Stimulated activated CD4-positive, alpha-beta T cell treated with anti-CD3 and anti-CD28 coated beads, Interleukin-12 subunit alpha, Interleukin-12 subunit beta, amount 100 ng/mL, for 24 hours (primary cell): Measurements from ENCODE around the gene PCDHB11.
"Not testable (repeated sequence)": the region's sequence is repeated elsewhere in the genome, so short reads cannot be mapped to it uniquely, and the experiment has no call there.

Source experiments
- DNase-seq, 2 experiments: peaks; one replicate each; pipeline ENCODE4 v3.0.0-alpha.2; 2020; ENCODE audit warnings: low read depth in 2 of 2

Gene PCDHB11

DNA sequence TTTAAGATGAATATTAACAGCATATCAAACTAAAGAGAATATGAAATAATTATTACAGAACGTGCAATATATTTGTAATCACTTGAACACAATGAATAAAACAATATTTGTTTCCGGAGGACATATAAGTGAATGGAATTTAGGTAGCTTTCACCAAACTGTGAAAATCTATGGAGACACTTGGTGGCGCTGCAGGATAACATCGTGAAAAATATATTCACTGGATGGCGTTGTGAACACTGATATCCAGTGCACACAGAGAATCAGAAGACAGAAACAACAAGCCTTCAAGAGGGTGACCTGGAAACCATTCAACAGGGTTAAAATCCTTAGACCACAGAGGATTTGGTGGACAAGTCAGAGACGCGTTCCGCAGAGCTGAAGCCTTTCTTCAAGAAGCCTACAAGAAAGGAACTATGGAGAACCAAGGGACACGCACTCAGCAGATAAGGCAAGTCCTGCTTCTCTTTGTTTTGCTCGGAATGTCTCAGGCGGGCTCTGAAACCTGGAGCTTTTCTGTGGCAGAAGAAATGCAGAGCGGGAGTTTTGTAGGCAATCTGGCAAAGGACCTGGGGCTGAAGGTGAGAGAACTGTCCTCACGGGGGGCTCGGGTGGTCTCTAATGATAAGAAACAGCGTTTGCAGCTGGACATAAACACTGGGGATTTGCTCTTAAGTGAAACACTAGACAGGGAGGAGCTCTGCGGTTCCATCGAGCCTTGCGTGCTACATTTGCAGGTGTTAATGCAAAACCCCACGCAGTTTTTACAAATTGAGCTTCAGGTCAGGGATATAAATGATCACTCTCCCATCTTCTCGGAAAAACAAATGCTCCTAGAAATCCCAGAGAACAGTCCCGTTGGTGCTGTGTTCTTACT is at the start of gene PCDHB11:
PCDHB11 (plus strand) TSS at position 269 of the 877 bp plus-strand sequence; CDS start at position 417, 148 bp downstream.
- DNase-seq = no peak

DNA sequence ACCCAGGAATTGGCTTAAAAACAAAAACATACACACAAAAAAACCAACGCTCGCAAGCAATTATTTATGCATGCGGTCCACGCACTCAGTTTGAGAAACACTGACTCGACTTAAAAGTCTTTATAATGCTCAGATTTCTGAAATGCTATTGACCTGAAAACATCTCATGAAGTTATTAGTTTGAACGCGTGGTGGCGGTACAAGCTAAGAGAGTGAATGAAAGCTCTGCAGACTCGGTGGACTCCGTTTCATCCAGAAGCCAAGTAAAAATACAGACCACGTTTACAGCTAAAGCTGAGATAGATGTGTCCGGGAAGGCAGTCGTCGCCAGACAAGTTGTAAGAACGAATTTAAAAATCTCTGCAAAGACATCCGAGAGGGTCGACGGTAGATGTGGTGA is 49.6 kb upstream of the PCDHB11 start, which contains the start of gene PCDHB6:
PCDHB6 (plus strand) TSS at position 246 of the 400 bp plus-strand sequence. CDS start 201 bp downstream, outside the sequence.
- DNase-seq = no peak

DNA sequence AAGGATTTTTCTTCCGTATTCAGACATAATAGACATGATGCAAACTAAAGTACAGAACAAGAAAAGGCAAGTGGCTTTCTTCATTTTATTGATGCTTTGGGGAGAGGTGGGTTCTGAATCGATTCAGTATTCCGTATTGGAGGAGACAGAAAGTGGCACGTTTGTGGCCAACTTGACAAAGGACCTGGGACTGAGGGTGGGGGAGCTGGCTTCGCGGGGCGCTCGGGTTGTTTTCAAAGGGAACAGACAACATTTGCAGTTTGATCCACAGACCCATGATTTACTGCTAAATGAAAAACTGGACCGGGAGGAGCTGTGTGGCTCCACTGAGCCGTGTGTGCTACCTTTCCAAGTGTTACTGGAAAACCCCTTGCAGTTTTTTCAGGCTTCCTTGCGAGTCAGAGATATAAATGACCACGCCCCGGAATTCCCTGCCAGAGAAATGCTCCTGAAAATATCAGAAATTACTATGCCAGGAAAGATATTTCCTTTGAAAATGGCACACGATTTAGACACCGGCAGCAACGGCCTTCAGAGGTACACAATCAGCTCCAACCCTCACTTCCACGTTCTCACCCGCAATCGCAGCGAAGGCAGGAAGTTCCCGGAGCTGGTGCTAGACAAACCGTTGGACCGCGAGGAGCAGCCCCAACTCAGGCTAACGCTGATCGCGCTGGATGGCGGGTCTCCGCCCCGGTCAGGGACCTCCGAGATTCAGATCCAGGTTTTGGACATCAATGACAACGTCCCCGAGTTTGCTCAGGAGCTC is 49.0 kb upstream of the PCDHB11 start:
- DNase-seq = no peak

DNA sequence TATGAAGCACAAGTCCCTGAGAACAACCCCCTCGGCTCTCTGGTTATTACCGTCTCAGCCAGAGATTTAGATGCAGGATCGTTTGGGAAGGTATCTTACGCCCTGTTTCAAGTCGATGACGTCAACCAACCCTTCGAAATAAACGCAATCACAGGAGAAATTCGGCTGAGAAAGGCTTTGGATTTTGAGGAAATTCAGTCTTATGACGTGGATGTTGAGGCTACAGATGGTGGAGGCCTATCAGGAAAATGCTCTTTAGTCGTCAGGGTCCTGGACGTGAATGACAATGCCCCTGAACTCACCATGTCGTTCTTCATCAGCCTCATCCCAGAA is 48.5 kb upstream of the PCDHB11 start:
- DNase-seq = no peak

DNA sequence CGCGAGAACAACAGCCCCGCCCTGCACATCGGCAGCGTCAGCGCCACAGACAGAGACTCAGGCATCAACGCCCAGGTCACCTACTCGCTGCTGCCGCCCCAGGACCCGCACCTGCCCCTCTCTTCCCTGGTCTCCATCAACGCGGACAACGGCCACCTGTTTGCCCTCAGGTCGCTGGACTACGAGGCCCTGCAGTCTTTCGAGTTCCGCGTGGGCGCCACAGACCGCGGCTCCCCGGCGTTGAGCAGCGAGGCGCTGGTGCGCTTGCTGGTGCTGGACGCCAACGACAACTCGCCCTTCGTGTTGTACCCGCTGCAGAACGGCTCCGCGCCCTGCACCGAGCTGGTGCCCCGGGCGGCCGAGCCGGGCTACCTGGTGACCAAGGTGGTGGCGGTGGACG is 47.8 kb upstream of the PCDHB11 start:
- not testable (repeated sequence) for DNase-seq

DNA sequence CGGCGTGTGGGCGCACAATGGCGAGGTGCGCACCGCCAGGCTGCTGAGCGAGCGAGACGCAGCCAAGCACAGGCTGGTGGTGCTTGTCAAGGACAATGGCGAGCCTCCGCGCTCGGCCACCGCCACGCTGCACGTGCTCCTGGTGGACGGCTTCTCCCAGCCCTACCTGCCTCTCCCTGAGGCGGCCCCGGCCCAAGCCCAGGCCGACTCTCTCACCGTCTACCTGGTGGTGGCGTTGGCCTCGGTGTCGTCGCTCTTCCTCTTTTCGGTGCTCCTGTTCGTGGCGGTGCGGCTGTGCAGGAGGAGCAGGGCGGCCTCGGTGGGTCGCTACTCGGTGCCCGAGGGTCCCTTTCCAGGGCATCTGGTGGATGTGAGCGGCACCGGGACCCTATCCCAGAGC is 47.3 kb upstream of the PCDHB11 start:
- DNase-seq = not testable (repeated sequence)

DNA sequence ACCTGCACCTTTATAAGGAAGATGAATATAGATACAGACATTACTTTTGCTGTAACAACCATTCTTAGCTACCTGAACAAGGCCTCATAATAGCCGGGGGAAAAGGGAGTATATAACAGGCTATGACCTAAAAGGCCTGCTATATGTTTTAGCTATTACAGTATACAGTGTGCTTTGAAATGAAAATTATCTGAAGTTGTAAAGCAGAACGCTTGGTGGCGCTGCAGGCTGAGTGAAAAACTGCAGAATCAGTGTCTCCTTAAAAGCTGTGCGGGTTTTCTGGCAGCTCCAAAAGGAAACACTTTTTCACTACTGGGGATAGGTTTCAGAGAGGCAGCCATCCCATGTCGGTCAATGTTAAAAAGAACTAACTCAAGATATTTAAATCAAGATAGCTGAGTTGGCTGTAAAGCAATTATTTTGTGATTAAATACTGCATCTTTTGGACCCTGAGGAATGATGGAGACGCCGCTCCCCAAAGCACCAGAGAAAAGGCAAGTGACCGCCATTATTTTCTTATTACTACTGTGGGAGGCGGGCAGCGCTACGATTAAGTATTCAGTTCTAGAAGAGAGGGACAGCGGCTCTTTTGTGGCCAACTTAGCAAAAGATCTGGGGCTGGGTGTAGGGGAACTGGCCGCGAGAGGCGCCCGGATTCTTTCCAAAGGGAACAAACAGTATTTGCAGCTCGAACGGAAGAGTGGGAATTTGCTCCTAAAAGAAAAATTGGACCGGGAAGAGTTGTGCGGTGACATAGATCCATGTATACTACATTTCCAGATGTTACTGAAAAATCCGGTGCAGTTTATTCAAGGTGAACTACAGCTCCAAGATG is 43.7 kb upstream of the PCDHB11 start:
- no peak for DNase-seq

DNA sequence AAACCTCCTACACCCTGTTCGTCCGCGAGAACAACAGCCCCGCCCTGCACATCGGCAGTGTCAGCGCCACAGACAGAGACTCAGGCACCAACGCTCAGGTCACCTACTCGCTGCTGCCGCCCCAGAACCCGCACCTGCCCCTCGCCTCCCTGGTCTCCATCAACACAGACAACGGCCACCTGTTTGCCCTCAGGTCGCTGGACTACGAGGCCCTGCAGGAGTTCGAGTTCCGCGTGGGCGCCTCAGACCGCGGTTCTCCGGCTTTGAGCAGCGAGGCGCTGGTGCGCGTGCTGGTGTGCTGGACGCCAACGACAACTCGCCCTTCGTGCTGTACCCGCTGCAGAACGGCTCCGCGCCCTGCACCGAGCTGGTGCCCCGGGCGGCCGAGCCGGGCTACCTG is 42.1 kb upstream of the PCDHB11 start:
- DNase-seq = not testable (repeated sequence)

DNA sequence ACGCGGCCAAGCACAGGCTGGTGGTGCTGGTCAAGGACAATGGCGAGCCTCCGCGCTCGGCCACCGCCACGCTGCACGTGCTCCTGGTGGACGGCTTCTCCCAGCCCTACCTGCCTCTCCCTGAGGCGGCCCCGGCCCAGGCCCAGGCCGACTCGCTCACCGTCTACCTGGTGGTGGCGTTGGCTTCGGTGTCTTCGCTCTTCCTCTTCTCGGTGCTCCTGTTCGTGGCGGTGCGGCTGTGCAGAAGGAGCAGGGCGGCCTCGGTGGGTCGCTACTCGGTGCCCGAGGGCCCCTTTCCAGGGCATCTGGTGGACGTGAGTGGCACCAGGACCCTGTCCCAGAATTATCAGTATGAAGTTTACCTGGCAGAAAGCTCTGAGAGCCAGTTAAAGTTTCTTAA is 41.5 kb upstream of the PCDHB11 start:
- not testable (repeated sequence) for DNase-seq

DNA sequence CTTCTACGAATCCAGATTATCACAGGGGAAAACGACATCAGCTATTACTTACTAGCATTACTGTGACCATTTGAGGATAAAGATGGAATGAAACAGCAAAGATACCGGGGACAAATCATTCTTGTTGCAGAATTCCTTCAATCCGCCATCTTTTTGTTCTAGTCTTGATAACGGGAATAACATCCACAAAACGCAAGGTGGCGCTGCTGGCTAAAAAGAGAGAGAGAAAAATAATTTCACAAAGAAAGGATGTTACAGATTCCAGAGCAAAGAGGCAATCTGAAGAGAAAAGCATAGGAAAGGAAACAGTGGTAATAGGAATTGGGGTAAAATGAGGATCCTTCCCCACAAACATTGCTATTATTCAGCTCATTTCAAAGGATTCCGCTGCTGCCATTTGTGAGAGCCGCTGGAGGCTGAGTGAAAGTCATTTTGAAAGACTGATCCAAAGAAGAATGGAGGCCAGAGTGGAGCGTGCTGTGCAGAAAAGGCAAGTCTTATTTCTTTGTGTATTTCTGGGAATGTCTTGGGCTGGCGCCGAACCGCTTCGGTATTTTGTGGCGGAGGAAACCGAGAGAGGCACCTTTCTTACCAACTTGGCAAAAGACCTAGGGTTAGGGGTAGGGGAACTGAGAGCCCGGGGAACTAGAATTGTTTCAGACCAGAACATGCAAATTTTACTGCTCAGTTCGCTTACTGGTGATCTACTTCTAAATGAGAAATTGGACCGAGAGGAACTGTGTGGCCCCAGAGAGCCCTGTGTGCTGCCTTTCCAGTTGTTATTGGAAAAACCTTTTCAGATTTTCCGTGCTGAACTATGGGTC is 26.8 kb upstream of the PCDHB11 start, which contains the start of gene PCDHB7:
PCDHB7 (plus strand) TSS at position 264 of the 824 bp plus-strand sequence; CDS start at position 456, 192 bp downstream.
- DNase-seq = no peak

DNA sequence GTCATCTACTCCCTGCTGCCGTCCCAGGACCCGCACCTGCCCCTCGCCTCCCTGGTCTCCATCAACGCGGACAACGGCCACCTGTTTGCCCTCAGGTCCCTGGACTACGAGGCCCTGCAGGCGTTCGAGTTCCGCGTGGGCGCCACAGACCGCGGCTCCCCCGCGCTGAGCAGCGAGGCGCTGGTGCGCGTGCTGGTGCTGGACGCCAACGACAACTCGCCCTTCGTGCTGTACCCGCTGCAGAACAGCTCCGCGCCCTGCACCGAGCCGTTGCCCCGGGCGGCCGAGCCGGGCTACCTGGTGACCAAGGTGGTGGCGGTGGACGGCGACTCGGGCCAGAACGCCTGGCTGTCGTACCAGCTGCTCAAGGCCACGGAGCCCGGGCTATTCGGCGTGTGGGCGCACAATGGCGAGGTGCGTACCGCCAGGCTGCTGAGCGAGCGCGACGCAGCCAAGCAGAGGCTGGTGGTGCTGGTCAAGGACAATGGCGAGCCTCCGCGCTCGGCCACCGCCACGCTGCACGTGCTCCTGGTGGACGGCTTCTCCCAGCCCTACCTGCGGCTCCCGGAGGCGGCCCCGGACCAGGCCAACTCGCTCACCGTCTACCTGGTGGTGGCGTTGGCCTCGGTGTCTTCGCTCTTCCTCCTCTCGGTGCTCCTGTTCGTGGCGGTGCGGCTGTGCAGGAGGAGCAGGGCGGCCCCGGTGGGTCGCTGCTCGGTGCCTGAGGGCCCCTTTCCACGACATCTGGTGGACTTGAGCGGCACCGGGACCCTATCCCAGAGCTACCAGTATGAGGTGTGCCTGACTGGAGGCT is 24.9 kb upstream of the PCDHB11 start:
- DNase-seq = not testable (repeated sequence)

DNA sequence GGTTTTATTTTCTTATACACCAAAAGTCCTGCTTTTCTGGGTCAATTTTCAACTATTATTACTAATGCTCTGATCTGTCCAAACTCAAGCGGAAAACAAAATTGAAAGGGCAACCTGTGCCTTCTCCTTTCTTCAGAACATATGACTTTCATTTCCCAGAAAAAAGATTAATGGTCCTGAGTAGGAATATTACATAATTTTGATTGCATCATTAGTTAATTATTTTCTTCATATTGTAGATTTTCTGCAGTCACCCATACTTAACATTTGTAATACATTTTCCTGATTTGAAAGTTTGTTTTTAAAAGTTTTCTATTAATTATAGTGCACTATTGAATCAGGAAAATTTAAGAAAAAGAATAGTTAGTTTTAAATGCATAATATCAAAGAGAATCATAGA is 23.5 kb upstream of the PCDHB11 start:
- DNase-seq = no peak

DNA sequence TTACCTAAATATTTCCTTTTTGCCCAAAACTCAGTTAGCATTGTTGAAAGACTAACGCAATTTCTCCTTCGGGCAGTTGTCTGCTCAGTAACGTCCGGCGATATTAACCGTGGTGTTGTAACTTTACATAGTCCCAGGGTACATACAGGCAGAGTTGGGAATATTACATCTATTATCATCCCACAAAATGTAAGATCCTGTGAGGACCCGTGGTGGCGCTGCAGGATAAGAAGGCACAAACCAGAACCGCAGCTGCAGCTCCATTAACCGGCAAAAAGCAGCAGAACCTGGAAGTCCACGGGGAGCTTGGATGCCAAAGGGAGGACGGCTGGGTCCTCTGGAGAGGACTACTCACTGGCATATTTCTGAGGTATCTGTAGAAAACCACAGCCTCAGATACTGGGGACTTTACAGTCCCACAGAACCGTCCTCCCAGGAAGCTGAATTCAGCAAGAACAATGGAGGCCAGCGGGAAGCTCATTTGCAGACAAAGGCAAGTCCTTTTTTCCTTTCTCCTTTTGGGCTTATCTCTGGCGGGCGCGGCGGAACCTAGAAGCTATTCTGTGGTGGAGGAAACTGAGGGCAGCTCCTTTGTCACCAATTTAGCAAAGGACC is 21.7 kb upstream of the PCDHB11 start, which contains the start of gene PCDHB8:
PCDHB8 (plus strand) TSS at position 214 of the 615 bp plus-strand sequence; CDS start at position 459, 245 bp downstream.
- not testable (repeated sequence) for DNase-seq

DNA sequence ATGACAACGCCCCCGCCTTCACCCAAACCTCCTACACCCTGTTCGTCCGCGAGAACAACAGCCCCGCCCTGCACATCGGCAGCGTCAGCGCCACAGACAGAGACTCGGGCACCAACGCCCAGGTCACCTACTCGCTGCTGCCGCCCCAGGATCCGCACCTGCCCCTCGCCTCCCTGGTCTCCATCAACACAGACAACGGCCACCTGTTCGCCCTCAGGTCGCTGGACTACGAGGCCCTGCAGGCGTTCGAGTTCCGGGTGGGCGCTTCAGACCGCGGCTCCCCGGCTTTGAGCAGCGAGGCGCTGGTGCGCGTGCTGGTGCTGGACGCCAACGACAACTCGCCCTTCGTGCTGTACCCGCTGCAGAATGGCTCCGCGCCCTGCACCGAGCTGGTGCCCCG is 20.1 kb upstream of the PCDHB11 start:
- DNase-seq = not testable (repeated sequence)

DNA sequence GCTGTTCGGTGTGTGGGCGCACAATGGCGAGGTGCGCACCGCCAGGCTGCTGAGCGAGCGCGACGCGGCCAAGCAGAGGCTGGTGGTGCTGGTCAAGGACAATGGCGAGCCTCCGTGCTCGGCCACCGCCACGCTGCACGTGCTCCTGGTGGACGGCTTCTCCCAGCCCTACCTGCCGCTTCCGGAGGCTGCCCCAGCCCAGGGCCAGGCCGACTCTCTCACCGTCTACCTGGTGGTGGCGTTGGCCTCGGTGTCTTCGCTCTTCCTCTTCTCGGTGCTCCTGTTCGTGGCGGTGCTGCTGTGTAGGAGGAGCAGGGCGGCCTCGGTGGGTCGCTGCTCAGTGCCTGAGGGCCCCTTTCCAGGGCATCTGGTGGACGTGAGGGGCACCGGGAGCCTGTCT is 19.6 kb upstream of the PCDHB11 start:
- not testable (repeated sequence) for DNase-seq

DNA sequence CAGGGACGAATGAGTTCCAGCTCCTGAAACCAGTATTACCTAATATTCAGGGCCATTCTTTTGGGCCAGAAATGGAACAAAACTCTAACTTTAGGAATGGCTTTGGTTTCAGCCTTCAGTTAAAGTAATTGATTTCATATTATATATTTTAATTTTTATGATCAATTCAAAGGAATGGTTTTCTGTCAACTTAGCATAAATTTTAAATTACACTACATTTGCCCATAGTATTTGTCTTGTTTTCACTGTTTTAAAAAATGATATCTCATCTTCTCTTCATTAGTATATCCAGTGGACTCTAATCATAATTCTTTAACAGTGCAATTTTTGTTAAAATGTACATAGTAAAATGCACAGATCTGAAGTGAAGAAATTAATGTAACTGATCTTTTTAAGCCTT is 19.1 kb upstream of the PCDHB11 start:
- DNase-seq = no peak

DNA sequence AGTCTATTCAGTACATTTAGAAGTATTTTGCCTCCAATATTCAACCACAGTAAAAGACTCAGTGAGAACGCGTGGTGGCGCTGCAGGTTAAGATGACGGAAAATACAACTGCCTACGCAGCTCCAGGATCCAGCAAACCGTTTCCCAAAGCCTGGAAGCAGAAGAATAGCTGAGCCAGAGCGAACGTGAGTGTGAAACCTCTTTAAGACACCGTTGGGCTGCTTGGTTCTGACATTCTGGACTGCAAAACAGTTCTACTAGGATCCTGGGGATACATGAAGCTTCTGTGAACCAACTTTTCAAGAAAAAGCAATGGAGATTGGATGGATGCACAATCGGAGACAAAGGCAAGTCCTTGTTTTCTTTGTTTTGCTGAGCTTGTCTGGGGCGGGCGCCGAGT is 17.2 kb upstream of the PCDHB11 start, which contains the start of gene PCDHB16:
PCDHB16 (plus strand) TSS at position 140 of the 400 bp plus-strand sequence; CDS start at position 313, 173 bp downstream.
- DNase-seq = no peak

DNA sequence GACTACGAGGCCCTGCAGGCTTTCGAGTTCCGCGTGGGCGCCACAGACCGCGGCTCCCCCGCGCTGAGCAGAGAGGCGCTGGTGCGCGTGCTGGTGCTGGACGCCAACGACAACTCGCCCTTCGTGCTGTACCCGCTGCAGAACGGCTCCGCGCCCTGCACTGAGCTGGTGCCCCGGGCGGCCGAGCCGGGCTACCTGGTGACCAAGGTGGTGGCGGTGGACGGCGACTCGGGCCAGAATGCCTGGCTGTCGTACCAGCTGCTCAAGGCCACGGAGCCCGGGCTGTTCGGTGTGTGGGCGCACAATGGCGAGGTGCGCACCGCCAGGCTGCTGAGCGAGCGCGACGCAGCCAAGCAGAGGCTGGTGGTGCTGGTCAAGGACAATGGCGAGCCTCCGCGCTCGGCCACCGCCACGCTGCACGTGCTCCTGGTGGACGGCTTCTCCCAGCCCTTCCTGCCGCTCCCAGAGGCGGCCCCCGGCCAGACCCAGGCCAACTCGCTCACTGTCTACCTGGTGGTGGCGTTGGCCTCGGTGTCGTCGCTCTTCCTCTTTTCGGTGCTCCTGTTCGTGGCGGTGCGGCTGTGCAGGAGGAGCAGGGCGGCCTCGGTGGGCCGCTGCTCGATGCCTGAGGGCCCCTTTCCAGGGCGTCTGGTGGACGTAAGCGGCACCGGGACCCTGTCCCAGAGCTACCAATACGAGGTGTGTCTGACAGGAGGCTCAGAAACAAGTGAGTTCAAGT is 15.1 kb upstream of the PCDHB11 start:
- DNase-seq = not testable (repeated sequence)
